ENCODE data around the gene MIAT. TPM values are rescaled to one million over a fixed set of nuclear protein-coding genes. Genes with fewer than 3 reads are reported as not detected.
A peak's percentile ranks its signal among the peaks of the same experiment; 100 is the strongest.
"Not testable (repeated sequence)": the region's sequence is repeated elsewhere in the genome, so short reads cannot be mapped to it uniquely, and the experiment has no call there.

The MIAT gene
- total RNA-seq, 1 experiment from 2014 or later: 0.06 TPM

DNA sequence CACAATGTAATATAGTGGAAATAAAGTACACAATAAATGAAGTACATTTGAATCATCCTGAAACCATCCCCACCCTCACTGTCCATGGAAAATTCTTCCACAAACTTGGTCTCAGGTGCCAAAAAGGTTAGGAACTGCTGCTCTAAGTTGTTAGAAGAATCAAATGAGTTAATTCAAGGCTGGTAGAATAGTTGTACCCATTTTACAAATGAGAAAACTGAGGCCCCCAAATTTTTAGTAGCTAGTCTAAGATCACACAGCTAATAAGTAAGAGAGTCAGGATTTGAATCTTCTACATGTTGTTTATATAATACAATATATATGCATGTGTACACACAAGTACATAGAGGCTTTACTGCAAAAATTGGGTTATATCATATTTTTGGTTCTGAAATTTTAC lies 43.1 kb downstream of the MIAT start:
- DNase-seq (ENCODE audit: low read depth): no peak

DNA sequence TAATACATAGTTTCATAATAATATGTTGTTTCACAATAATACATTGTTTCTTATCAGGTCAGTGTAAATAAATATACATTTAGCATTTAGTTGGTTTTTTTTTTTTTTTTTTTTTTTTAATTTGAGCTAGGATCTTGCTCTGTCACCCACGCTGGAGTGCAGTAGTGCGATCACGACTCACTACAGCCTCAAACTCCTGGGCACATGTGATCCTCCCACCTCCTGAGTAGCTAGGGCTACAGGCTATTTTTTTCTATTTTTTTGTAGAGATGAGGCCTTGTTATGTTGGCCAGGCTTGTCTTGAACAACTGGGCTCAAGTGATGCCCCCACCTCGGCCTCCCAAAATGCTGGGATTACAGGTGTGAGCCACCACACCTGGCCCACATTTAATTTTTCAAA lies 43.5 kb downstream of the MIAT start:
- DNase-seq (ENCODE audit: low read depth): no peak

DNA sequence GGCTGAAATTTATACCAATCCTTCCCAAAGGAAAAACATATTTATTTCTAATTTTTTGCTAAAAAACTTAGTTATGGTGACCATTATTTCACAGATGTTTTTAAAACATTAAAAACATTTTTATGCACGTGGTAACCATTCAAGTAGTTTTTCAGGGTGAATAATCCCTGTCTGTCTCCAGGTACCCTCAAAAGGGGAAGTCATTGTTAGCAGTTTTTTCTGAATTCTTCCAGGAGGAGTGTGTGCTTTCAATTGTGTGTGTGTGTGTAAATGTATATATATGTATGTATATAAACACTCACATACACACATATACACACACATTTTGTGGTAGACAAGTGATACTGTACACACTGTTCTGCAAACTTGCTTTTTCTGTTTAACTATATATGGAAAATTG lies 43.9 kb downstream of the MIAT start:
- DNase-seq (ENCODE audit: low read depth): no peak

DNA sequence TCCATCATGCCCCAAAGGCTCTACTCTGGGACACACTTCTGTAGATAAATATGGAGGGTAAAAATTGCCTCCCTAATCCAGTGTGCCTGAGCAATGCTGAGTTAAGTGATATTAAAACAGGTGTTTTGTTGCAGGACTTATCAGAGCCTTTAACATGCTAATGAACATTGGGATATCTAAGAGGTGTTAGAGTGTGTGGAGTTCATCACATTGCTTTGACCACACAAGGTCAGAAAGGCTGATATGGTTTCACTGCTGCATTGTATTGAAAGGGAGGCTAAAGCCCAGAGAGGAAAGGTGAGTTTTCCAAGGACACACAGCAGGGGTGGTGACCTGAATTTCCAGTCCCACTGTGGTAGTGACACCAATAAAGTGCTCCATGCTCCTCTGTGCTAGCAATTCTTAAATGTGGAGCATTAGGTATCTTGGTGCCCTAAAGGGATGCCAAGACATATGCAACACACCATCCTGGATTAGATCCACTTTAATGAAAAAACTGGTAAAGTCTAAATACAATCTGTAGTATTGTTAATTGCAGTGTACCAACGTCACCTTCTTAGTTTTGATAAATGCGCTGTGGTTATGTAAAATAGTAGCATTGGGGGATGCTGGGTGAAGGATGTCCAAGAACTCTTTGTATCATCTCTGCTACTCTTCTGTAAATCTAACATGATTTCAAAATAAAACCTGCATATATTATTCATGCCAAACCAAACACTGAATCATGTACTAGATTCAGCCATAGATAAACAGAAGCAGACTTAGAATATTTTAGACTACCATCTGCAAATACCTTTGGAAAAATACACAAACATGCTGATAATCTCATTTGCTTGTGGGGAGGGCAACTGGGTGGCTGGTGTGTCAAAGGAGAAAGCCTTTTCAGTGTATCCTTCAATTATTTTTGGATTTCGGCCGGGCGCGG lies 45.8 kb downstream of the MIAT start:
- no peak for DNase-seq (ENCODE audit: low read depth)

DNA sequence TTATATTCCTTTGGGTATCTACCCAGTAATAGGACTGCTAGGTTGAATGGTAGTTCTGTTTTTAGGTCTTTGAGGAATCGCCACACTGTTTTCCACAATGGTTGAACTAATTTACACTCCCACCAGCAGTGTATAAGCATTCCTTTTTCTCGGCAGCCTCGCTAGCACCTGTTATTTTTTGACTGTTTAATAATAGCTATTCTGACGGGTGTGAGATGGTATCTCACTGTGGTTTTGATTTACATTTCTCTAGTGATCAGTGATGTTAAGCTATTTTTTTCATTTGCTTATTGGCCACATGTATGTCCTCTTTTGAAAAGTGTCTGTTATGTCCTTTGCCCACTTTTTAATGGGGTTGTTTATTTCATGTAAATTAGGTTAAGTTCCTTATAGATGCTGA lies 48.0 kb downstream of the MIAT start:
- DNase-seq (ENCODE audit: low read depth): not testable (repeated sequence)

DNA sequence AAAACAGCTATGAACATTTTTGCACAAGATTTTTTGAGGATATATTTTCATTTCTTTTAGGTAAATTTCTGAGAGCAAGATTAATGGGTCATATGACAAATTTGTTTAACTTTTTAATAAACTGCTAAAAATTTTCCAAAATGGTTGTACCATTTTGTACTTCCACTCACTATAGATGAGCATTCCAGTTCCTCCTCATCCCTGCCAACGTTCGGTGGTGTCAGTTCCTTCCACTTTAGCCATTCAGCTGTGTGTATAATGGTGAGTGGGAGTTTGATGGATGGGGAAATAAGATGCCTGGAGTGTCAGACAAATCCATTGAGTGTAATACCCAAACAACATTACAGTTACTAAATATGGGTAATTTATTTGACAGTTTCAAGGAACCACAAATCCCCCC lies 49.7 kb downstream of the MIAT start:
- DNase-seq (ENCODE audit: low read depth): no peak

DNA sequence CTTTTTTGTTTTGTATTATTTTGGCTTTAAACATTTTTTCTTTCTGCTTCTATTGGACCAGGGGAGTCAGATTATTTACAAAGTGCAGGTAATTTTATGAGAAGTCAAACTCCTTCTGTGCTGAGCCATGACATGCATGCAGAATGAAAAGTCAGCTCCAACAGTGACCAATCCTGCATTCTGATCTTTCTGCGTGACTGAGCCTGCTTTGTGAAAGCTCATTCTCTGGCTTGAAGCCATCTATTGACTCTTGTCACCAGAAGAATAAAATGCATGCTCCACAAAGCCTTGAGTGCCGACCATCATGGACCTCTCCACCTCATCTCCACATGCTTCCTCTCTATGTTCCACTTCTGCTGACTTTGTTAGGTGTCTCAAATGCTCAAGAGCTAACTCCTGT lies 50.2 kb downstream of the MIAT start:
- no peak for DNase-seq (ENCODE audit: low read depth)

DNA sequence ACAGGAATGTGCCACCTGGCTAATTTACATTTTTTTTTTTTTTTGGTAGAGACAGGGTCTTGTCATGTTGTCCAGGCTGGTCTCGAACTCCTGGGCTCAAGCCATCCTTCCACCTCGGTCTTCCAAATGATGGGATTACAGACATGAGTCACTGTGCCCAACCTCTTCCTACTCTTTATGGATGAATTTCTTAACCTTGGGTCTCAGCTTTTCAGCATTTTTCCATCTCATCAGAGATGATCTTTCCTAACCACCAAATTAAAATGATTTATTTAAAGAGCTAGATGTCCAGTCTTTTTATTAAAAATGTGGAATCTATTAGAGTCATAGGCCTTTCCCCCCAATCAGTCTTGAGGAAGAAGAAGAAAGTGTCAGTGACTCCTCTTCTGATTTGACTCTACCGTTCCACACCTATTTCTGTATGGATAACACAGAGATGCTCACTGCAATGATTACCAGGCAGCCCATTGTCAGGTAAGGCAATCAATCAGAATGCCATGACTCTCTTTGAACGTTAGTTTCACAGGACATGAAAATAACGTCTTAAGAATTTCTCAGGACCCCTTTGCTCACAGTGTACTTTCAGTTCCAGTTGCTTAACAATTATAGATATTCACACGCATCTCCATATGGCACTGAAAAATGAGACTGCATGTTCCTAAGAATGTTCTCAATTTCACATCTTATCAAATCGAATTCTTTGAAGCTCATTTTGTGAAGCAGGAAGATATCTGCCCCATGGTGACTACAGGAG lies 51.0 kb downstream of the MIAT start:
- DNase-seq (ENCODE audit: low read depth): no peak

DNA sequence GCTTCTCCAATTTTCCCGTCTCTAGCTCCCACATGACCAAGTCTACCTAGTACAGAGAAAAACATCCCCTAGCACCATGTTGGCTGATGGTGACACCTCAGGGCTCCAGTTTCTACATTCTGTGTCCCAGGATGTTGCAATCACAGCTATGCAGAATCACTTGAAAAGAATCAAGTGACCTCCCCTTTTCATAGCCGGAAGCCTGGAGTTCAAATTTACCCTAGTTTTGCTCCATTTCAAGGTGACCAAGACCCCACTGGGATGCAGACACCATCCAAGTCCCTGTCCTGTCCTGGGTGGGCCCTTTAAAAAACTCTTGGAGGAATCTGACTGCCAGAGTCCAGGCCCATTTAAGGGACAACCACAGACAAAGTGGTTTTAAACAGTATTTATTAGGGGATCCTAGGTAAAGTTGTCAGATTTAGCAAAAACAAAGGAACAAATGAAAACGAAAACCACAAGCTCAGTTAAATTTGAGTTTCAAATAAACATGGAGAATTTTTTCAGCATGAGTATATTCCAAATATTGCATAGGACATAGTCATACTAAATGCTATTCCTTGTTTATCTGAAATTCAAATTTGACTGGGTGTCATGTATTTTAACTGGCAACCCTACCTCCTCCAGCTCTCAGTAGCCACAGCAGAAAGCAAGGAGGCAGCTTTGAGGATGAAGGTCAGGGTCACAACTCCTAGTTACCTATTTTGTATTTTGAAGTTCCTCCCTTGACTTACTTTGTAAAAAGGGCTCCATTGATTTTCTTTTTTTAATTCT lies 52.4 kb downstream of the MIAT start:
- DNase-seq (ENCODE audit: low read depth): no peak

DNA sequence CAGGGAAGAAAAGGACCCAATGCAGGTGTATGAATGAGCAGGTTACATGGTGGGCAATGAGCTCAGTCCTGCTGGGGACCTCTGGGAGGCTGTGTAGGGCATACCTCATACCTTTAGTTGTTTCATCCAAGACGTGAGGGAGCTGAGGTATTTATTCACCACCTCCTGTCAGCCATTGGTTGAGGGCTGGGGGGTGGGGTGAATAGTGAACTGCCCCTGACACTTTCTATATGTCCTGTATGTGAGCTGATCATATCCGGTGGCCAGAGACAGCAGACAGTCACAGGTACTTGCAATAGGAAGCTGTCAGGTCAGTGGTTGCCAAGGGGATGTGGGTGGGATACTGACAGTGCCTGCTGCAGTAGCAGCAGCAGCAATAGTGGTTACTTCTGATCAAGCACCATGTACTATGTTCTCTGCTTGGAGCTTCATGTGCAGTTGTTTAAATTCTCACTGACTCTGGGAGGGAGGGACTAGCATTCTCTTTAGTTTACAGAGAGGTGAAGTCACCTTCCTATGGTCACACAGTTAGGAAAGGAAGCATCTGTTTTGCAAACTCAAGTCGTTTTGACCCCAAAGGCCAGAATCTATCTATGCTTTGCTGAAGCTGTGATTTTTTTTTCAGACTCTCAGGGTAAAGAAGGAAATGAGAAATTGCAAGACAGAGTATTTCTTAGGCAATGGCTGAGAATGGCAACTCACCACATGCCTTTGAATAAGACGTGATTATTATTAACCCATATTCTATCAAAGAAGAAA lies 54.0 kb downstream of the MIAT start:
- no peak for DNase-seq (ENCODE audit: low read depth)

DNA sequence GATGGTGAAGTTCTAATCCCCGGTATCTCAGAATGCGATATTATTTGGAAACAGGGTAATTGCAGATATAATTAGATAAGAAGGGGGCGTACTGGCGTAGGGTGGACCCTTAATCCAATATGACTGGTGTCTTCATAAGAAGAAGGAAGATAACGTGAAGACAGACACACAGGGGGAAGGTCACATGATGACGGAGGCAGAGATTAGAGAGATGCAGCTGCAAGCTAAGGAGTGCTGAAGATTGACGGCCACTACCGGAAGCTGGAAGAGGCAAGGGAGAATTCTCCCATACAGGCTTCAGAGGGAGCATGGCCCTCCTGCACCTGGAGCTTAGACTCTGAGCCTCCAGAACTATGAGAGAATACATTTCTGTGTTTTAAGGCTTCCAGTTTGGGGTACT lies 54.8 kb downstream of the MIAT start:
- no peak for DNase-seq (ENCODE audit: low read depth)

DNA sequence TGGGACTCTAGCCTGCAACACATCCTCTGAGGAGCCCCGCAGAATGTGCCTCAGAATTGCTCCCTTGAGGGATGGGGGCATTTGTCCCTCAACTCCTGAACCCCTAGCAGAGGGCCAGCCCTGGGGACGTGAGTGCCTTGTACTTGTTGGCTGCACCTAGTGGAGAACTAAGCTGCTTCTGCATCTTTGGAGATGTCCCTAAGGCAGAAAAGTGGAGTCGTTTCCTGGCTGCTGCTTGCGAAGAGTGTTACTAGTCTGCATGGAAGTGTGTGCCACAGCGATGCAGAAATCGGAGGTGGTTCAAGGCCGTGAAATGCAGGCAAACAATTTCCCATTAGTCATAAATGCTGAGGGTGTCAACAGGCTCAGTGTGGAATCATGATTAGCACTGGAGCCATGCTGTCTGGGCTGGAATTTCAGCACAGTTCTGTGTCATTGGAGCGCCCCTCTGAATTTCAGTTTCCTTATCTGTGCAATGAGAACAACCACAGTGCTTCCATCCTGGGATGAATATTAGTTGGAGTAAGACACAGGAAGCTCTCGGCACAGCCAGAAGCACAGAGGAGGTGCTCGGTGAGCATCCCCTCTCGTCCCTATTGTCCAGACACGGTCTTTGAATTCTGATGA lies 56.5 kb downstream of the MIAT start:
- DNase-seq (ENCODE audit: low read depth): peak; percentile 75

DNA sequence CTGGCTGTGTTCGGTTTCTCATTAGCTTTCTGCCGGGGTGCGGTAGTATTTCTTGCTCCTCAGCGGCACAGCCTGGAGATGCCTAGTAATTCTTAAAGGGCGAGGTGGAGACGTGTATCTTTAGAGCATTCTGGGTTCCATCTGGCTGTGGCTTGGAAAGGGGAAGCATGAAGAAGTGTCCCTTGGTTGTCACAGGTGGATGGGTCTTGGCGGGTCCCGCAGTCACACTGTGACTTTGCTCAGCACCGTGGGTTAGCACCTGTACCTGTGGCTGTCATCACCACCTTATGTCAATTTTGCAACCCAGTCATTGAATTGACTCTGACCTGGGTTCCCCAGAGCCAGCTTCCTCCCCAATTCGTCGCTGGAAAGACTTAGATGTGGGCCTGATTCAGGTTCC lies 57.6 kb downstream of the MIAT start:
- no peak for DNase-seq (ENCODE audit: low read depth)

DNA sequence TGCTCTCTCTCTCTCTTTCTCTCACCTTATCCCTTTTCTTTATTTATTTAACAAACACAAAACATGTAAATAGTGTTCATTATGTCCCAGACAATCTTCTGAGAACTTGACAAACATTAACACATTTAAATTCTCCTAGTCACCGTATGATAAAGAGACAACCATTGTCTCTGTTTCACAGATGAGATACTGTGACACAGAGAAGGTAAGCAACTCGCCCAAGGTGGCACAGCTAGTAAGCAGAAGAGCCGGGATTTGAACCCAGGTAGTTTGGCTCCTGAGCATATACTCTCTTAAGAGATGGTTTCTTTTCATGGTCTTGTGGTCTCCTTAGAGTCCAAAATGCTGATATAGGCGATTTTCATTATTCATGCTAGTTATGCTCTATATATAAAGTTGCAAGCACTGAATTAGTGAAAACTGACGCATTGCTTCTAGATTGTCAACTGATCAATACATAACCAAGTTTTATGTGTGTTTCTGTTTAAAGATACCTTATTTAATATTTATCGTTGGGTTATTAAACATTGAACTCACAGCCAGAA lies 58.1 kb downstream of the MIAT start:
- no peak for DNase-seq (ENCODE audit: low read depth)

DNA sequence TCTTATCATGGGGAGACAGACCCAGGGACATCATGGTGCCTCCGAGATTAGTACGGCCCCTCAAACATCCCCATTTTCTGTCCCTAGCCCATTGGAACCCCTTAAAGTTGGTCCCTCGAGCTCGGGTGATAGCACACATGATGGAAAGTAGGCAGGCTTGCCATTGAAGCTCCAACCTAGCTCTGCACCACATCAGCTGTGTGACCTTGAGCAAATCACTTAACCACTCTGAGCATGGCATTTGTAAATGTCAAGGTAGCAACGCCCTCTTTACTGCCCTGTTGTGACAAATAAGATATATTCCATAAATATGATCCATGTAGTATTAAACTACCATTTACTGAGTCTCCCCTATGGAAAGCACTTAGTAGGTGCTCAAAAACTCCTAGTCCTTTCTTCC lies 61.1 kb downstream of the MIAT start:
- DNase-seq (ENCODE audit: low read depth): no peak

DNA sequence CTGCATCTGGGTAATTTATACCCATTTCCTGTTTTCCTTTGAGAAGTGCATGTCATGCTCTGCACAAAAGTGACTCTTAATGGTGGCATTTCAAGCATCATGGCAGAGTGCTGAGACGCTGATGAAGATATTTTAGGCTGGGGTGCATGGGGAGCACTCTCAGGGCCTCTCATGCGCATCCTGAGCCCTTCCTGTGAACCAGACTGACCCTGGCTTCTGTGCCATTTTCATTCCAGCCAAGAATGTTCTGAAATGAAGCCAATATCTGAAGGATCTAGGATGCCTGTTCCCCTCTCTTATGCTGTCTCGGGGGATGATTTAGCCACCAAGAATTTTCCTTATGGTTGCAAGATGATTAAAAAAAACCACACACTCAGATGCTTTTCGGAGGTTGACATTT lies 61.5 kb downstream of the MIAT start:
- peak; percentile 84 for DNase-seq (ENCODE audit: low read depth)

DNA sequence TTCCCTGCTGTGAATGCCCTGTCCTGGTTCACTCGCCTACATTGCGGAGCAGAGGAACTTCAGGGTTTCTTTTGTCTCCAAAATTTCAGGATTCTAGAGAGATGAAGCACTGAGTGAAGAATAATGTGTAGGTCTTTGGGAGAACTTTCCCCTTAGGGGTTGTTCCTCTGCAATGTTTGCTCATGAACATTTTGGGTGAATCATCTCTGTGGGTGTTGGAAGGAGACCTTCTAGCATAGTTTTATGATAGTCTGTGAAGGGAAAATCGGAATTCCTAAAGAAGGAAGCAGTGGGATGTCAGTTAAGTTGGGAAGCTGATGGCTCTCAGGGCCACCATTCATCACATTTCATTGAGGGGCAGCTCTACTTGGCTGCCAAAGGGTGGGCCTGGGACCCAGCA lies 64.8 kb downstream of the MIAT start:
- DNase-seq (ENCODE audit: low read depth): peak; percentile 29

DNA sequence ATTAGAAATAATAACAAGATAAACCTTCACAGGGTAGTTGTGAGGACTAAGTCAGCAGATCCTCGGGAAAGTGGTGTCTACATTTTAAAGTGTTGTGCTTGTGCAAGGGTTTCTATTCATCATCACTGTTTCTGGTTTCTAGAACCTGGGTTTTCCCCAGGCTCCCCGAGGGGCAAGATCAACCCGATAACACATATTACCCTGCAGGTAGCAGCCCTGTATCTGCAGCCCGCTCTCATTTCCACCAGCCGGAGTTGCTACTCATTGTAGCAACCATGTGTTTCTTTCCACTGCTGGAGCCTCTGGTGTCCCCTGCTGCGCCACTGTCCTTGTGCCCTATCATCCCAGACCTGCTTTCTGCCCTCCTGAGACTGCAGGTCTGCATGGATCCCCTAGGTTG lies 67.0 kb downstream of the MIAT start:
- no peak for DNase-seq (ENCODE audit: low read depth)

DNA sequence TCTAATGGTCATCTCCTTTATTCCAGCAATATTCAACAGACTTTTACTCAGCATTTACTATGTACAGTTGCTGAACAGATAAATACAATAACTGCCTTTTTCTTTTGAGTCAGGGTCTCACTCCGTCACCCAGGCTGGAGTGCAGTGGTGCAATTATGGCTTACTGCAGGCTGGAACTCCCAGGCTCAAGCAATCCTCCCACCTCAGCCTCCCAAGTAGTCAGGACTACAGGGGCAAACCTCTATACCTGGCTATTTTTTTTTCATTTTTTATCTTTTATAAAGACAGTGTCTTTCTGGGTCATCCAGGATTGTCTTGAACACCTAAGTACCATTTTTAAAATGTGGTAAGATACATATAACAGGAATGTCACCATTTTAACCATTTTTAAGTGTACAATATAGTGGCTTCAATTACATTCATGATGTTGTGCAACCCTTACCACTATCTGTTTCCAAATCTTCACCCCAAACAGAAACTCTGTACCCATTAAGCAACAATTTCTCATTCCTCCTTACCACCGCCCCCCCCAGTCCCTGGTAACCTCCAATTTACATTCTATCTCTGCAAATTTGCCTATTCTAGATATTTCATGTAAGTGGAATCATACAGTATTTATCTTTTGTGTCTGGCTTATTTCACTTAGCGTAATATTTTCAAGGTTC lies 67.8 kb downstream of the MIAT start:
- DNase-seq (ENCODE audit: low read depth): no peak

Measured in Daoy (cell line).